Glomerular visceral epithelial cell (primary cell): Measurements from ENCODE around the gene STAG3.
"Not testable (repeated sequence)": the region's sequence is repeated elsewhere in the genome, so short reads cannot be mapped to it uniquely, and the experiment has no call there.

Source experiments
- DNase-seq: peaks from one replicate; pipeline ENCODE4 v3.0.0-alpha.2; 2016; ENCODE audit errors: extremely low spot score

STAG3 gene

DNA sequence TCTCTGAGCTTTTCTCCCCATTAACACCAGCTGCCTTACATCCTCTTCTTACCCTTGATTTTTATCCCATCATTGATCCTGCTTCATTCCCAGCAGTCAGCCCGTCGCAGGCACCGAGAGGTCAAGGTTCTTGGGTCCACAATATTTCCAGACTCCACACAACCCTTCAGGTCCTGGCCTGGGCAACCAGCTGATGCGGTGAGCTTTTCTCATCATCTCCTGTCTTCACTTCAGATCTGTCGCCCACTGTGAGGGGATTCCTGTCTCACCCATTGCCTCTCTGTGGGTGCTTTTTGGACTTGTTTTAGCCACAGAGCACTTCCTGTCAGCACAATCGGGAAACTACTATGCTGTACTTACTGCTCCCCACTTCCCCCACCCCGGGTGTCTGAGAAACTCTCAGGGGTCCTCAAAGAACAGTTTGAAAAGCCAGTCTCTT lies 33.6 kb downstream of the STAG3 start:
- no peak for DNase-seq

DNA sequence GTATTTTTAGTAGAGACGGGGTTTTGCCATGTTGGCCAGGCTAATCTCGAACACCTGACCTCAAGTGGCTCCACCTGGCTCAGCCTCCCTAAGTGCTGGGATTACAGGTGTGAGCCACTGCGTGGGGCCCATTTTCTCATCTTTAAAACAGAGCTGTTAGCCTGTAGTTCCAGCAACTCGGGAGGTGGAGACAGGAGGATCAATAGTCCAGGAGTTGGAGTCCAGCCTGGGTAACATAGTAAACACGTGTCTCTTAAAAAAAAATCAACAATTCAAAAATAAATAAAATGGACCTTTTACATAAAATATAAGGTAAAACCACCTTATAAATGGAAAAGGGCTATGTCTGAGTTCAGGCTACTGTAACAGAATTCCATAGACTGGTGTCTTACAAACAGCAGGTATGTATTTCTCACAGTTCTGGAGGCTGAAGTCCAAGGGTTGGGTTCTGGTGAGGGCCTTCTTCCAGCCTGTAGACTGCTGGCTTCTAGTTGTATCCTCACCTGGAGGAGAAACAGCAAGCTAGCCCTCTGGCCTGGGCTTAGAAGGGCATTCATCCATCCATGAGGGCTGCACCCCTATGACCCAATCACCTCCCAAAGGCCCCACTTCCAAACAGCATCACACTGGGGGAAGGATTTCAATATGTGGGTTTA lies 35.0 kb downstream of the STAG3 start:
- no peak for DNase-seq

DNA sequence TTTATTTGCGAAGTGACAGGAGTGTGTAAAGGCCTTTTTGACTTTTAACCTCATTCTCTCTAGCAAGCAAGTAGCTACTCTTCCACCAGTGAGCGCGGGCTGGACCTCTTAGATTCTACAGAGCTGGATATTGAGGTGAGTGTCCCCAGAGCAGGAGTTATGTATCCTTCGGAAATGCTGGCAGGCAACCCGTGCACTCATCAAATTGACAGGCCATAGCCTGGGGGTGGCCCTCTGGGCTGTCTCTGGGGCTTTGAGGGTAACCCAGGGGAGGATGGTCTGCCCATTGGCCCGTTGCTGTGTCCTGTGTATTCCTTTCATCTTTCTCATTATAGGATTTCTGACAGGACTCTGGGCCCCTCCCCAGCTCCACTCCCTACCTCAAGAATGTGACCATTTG lies 36.0 kb downstream of the STAG3 start:
- DNase-seq, result no peak

DNA sequence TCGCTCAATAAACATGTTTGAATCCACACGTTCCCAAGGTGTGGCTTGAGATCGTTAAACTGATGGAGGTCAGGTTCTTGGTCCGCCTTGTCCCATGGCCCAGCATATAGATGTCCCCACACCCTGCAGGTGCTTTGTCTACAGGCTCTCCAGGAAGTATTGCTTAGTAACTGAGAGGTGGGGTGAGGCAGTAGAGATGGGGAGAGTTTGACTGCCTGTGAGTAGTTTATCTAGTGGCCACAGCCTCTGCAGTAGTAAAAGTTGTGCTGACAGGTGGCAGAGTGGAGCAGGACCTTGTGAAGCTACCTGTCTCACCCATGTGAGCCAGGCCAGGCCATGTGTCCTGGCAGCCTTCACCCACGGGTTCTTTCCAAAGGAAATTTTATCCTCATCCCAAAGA lies 36.6 kb downstream of the STAG3 start:
- not testable (repeated sequence) for DNase-seq

DNA sequence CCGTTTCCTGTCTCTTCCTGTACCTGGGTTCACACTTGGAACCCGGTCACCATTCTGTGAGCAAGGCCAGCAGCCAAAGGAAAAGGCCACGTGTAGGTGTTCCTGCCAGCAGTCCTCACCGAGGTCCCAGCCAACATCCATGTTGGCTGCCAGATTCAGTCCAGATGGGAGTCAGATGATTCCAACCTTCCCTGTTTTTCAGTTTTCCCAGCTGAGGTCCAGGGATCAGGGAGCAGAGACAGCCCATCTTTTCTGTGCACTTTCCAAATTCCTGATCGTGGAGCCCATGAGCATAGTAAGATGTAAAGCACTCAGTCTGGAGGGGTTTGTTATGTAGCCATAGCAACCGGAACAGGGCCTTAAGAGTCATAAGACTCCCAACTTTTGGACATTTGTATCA lies 38.2 kb downstream of the STAG3 start:
- no peak for DNase-seq

DNA sequence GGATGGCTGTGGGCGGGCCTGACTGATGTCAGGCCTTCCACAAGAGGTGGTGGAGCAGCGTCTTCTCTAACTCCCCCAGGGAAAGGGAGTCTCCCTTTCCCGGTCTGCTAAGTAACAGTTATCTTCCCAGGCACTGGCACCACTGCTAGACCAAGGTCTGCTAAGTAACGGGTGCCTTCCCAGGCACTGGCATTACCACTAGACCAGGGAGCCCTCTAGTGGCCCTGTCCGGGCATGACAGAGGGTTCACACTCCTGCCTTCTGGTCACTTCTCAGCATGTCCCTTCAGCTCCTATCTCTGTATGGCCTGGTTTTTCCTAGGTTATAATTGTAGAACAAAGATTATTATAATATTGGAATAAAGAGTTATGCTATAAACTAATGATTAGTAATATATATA lies 40.2 kb downstream of the STAG3 start:
- DNase-seq, result not testable (repeated sequence)

DNA sequence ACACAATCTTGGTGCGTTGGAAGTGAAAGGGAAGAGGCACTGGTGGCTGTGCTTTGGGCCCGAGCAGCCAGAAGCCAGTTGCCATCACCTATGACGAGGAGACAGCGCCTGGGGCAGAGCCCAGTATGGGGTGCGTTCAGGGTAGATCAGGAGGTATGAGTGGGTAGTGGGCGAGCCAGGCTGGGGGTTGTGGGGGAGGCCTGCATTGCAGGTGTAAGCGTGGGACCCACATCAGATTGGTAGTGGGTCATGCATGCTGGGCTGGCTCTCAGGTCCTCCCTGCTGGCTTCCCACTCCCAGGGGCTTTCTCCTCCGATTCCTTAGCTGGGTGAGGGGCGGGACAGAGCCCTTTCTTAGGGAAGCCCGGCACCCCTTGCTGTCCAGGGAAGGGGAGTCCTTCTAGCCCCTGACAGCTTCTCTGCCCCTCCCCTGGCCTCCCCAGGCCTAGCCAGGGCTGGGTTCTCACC lies 41.6 kb downstream of the STAG3 start:
- DNase-seq, result no peak

DNA sequence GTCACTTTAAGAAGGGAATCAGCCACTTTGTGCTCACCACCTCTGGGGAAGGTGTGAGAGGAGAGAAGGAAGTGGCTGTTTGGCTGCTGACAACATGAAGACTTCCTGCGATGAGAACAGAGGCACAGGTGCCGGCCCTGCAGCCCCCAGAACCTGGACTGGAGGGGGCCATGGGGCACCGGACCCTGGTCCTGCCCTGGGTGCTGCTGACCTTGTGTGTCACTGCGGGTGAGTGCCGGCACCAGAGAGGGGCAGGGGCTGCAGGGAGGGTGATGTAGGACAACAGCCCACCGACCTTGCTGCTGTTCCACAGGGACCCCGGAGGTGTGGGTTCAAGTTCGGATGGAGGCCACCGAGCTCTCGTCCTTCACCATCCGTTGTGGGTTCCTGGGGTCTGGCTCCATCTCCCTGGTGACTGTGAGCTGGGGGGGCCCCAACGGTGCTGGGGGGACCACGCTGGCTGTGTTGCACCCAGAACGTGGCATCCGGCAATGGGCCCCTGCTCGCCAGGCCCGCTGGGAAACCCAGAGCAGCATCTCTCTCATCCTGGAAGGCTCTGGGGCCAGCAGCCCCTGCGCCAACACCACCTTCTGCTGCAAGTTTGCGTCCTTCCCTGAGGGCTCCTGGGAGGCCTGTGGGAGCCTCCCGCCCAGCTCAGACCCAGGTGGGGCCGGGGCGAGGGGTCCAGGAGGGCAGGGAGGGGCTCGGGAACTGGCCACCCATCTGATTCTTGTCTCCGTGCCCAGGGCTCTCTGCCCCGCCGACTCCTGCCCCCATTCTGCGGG lies 42.3 kb downstream of the STAG3 start, which contains the start of gene PVRIG:
Gene PVRIG (plus strand): TSS at position 149 of the 785 bp plus-strand sequence. CDS start 22 bp downstream, at position 171.
- DNase-seq, result not testable (repeated sequence)

DNA sequence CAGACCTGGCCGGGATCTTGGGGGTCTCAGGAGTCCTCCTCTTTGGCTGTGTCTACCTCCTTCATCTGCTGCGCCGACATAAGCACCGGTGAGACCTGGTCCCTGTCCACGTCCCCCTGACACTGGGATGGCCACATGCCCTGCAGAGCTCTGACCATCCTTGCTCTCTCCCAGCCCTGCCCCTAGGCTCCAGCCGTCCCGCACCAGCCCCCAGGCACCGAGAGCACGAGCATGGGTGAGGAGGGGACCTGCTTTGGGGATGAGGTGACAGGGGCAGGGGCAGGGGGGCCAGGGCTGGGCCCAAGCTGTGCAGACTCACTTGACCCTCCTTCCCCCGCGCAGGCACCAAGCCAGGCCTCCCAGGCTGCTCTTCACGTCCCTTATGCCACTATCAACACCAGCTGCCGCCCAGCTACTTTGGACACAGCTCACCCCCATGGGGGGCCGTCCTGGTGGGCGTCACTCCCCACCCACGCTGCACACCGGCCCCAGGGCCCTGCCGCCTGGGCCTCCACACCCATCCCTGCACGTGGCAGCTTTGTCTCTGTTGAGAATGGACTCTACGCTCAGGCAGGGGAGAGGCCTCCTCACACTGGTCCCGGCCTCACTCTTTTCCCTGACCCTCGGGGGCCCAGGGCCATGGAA lies 43.0 kb downstream of the STAG3 start:
- DNase-seq, result no peak

DNA sequence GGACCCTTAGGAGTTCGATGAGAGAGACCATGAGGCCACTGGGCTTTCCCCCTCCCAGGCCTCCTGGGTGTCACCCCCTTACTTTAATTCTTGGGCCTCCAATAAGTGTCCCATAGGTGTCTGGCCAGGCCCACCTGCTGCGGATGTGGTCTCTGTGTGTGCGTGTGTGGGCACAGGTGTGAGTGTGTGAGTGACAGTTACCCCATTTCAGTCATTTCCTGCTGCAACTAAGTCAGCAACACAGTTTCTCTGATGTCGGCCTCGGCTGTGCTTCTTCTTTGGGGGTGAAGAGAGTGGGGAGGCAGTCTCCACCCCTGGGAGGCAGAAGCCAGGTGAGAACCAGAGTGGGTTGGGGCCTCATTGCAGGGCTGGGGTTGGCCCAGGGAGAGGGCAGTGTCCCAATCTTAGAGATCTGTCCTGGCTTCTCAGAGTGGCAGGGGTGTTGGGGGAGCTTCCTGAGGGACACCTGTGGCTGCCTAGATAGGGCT lies 43.6 kb downstream of the STAG3 start:
- DNase-seq, result no peak

DNA sequence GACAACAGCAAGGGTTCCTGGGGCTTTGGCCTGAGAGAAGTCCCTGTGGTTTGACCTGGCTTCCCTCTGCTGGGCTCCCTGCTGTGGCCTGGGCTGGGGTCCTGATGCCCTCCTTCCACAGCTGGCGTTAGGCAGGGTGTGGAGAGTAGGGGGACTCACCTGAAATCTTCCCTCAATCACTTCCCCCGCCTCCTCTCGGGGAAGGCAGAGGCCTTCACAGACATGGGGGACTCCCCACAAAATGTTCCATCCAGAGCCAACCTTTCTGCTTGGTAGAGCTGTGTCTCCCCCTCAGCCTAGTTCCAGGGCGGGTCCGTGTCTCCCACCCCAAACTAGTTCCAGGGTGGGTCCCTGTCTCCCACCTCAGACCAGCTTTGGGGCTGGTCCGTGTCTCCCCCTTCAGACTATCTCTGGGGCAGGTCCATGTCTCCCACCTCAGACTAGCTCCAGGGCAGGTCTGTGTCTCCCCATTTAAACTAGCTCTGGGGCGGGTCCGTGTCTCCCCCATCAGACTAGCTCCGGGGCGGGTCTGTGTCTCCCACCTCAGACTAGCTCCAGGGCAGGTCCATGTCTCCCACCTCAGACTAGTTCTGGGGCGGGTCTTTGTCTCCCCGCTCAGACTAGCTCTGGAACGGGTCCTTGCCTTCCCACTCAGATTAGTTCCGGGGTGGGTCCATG lies 44.2 kb downstream of the STAG3 start:
- no peak for DNase-seq

DNA sequence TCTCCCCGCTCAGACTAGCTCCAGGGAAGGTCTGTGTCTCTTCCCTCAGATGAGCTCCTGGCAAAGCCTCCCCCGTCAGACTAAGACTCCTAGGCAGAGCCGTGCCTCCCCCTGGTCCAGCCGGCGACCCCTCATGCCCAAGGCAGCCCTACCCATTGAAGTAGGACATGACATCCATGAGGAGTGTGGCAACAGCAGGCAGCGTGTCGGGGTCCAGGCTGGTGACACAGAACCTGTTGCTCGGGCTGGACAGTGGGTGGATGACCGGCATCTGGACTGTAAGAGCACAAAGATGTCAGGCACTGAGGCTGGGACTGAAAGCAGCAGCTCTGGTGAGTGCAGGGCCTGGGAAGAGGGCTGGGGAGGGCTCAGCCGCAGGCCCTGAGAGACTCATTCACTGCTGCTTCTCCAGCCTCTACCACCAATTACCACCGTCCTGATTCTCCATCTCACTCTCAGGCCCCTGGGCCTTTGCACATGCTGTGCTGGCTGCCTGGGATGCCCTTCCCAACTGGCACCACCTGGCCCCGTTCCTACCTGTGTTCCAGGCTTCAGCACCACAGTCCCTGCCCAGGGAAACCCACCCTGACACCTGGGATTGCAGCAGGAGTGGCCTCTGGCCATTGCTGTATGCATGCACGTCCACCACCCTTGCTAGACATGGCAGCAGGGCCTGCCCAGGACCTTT lies 44.9 kb downstream of the STAG3 start:
- DNase-seq, result no peak

DNA sequence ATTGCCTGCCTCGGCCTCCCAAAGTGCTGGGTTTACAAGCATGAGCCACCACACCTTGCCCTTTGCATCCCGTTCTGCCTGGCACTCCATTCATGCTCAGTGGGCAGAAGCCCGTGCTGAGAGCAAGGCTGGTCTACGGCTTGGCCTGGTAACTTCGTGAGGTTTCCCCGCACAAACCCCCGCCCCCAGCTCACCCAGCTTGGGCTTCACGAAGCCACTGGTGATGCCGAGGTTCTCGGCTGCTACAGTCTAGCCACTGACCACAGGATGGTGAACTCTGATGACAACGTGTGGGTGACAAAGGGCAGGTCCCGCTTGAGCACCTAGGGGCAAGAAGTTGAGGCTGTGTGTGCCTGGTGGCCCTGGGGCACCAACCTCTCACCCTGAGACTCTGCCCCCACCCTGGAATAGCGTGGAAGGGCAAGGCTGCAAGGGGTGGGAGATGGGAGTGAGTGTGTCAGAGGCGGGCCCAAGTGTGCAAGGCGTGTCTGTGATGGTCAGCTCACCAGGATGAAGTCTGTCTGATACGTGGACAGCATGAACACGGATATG lies 45.7 kb downstream of the STAG3 start:
- DNase-seq, result not testable (repeated sequence)

DNA sequence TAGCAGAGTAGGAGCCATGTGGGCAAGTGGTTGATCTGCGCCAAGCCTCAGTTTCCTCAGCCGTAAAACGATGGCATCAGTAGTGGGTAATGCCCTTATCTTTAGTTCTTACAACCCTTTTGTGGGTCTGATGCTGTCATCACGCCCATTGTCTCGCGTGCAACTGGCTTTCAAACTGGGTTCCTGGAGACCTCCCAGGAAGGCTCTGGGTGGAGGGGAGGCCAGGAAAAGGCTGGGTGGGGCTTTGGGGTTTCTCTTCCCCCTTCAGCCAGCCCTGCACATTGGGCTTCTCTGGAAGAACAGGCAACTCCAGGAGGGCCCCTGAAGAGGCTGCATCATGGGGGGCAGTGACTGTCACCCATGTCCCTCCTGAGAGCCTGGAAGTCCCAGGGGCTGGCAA lies 47.2 kb downstream of the STAG3 start:
- not testable (repeated sequence) for DNase-seq

DNA sequence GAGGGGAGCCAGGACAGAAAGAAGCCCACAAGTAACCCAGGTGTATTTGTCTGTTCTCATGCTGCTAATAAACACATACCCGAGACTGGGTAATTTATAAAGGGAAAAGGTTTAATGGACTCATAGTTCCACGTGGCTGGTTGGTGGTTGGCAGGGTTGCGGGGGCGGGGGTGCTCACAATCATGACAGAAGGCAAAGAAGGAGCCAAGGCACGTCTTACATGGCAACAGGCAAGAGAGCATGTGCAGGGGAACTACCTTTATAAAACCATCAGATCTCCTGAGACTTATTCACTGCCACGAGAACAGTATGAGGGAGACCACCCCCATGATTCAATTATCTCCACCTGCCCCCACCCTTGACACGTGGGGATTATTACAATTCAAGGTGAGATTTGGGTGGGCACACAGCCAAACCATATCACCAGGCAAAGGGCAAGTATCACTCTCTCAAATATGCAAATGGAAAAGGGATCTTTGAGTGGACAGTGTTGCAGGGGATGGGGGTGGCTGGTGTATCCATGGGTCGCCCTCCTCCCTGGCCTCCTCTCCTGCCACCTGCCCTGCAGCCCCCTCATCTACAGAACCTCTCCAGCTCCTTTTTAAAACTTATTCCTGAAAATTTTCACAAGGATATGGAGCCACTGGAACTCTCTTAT lies 57.1 kb downstream of the STAG3 start:
- not testable (repeated sequence) for DNase-seq

DNA sequence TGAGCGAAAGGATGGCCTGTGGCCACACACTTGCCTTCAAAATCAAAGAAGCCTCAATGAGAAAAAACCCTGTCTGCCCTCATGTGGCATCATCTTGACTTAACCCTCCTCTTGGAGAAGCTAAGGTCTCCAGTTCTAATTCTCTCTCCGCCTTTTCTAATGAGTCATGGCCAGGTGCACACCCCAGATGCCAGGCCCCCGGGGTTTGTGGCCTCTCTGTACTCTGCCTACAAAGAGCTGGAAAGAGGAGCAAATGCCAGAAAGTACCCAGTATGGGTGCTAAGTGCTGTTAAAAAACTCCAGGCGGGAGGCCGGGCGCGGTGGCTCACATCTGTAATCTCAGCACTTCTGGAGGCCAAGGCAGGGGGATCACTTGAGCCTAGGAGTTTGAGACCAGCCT lies 62.3 kb downstream of the STAG3 start:
- not testable (repeated sequence) for DNase-seq

DNA sequence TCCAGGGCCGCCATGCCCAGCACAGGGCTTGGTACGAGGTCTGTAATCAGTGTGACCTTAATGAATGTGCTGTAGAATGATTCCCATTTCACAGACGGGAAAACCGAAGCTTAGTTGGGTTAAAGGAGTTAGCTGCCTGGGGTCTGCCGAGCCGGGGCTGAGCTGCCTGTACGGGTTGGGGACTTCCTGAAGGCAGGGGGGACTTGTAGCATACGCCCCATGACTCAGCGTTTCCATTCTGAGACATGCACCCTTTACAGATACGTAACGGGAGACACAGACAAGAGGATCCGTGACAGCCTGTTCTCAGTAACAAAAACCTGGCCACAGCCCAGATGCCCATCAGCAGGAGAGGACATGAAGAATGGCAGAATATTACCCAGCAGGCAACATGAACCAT lies 65.7 kb downstream of the STAG3 start:
- not testable (repeated sequence) for DNase-seq

DNA sequence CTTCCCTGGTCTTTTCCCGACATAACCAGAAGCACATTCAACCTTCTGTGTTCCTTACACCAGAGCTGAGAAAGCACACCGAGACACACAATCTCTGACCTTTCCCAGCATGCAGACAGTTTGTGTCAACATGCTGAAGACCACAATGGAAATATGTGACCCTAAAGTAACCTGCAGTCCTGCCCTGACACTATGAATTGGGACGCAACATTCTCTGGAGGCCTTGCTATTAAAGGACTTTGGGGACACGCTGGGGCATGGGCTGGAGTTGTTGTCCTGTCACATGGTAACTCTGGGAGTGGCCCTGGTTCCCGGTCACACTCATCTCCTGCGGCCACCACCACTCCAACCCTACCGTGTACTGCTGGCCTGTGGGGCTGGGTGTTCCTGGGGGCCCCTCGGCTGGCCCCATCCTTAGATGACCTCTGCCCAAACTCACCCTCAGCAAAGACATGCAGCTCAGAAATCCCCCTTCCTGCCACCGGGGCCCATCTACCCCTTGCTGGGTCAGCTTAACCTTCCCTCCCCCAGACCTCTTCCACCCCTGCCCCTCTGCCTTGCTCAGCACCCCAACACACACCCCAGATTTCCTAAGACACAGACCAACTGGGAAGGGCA lies 67.4 kb downstream of the STAG3 start:
- DNase-seq, result not testable (repeated sequence)

DNA sequence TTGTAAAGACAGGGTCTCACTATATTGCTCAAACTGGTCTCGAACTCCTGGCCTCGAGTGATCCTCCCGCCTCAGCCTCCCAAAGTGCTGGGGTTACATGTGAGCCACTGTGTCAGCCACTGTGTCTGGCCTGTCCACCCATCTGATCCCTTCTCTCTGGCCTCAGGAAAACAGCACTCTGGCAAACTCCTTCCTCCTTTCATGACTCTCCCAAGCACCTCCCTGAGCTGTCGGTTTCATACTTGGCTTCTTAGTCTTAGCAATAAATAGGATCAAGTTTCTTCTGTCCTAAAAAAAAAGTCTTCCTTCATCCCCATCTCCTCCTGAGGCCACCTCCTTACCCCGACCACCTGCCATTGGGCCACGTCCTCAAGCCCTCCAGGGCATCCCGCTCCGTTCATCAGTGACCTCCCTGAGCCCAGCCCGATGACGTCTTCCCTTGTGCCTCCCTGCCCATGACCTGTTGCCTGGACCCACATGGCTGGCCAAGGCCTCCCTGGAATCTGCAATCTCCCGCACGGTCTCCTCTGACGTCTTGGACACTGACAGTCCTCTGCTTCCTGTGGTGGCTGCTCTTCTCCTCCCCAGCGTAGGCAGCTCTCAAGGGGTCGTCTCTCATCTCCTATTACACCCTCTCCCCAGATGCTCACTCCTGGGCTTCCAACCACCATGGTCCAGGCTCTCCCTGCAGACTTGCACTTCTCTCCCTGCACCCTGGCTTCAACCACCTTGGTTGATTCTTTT lies 68.6 kb downstream of the STAG3 start:
- not testable (repeated sequence) for DNase-seq
